ENCODE data around the gene SREBF1.

SREBF1 gene

GRCh38 chr17:17798573-17799255 lies 38.1 kb downstream of the SREBF1 start:
- no peaks in the 10 kb centered on the region for H3K4me1 ChIP-seq
- no peak for TF ChIP-seq CTCF (IDR thresholded peaks at IDR 0.05; ENCODE audit: low read depth, low read length)
- DNase-seq, result no peak
- H3K36me3 ChIP-seq, result peaks cover 35% of the 10 kb centered on the region
- no peaks in the 10 kb centered on the region for H3K27me3 ChIP-seq
- H3K4me3 ChIP-seq (ENCODE audit: low read depth, low read length), result no peak overlapping the region
- H3K9me3 ChIP-seq, result no peaks in the 10 kb centered on the region

- Histone ChIP-seq H3K27me3 (no peaks in the 10 kb centered on the region), H3K36me3 (peaks cover 41% of the 10 kb centered on the region), H3K4me1 (no peaks in the 10 kb centered on the region), H3K9me3 (no peaks in the 10 kb centered on the region), H3K4me3 (ENCODE audit: low read depth, low read length) (no peak overlapping the region)
- no peak for DNase-seq
- no peak for TF ChIP-seq CTCF (IDR thresholded peaks at IDR 0.05; ENCODE audit: low read depth, low read length)
Observed at GRCh38 chr17:17798010-17798556, 38.7 kb downstream of the SREBF1 start.

GRCh38 chr17:17797119-17797809 lies 39.5 kb downstream of the SREBF1 start:
- H3K36me3 ChIP-seq, result peaks cover 43% of the 10 kb centered on the region
- H3K4me1 ChIP-seq, result no peaks in the 10 kb centered on the region; the same call in 1 of the 2 replicates
- no peaks in the 10 kb centered on the region for H3K27me3 ChIP-seq
- no peak for TF ChIP-seq CTCF (IDR thresholded peaks at IDR 0.05; ENCODE audit: low read depth, low read length)
- no peak for DNase-seq
- H3K9me3 ChIP-seq, result no peaks in the 10 kb centered on the region
- H3K4me3 ChIP-seq (ENCODE audit: low read depth, low read length), result no peak overlapping the region

- peaks cover 5% of the 10 kb centered on the region for H3K4me1 ChIP-seq
- H3K27me3 ChIP-seq, result no peaks in the 10 kb centered on the region
- H3K4me3 ChIP-seq (ENCODE audit: low read depth, low read length), result no peak overlapping the region
- H3K9me3 ChIP-seq, result no peaks in the 10 kb centered on the region
- H3K36me3 ChIP-seq, result peaks cover 43% of the 10 kb centered on the region
- TF ChIP-seq CTCF (IDR thresholded peaks at IDR 0.05; ENCODE audit: low read depth, low read length), result no peak
- no peak for DNase-seq
Observed at GRCh38 chr17:17796787-17797061, 40.1 kb downstream of the SREBF1 start.

- Histone ChIP-seq H3K9me3 (no peaks in the 10 kb centered on the region), H3K4me3 (ENCODE audit: low read depth, low read length) (no peak overlapping the region), H3K4me1 (peaks cover 11% of the 10 kb centered on the region), H3K27me3 (no peaks in the 10 kb centered on the region), H3K36me3 (peaks cover 43% of the 10 kb centered on the region)
- no peak for DNase-seq
- no peak for TF ChIP-seq CTCF (IDR thresholded peaks at IDR 0.05; ENCODE audit: low read depth, low read length)
Observed at GRCh38 chr17:17795946-17796786, 40.6 kb downstream of the SREBF1 start.

Data from BE2C (cell line).